A549 treated with ZK216348 at 1 μM for 4 hours (cell line): ENCODE data around the gene ILF2. TPM values are rescaled to one million over a fixed set of nuclear protein-coding genes. Genes with fewer than 3 reads are reported as not detected.

Source experiments
- total RNA-seq: library from RNA; stranded (reverse); fragments of 200-300 nt; extraction: Qiagen RNA extraction; gene quantifications from 5 replicates; pipeline ENCODE4 v1.2.3, GENCODE V29; 2022; ENCODE audit warnings: low read depth

The ILF2 gene
- total RNA-seq: 260 to 318 TPM (median 271 TPM) in 5 replicates

DNA sequence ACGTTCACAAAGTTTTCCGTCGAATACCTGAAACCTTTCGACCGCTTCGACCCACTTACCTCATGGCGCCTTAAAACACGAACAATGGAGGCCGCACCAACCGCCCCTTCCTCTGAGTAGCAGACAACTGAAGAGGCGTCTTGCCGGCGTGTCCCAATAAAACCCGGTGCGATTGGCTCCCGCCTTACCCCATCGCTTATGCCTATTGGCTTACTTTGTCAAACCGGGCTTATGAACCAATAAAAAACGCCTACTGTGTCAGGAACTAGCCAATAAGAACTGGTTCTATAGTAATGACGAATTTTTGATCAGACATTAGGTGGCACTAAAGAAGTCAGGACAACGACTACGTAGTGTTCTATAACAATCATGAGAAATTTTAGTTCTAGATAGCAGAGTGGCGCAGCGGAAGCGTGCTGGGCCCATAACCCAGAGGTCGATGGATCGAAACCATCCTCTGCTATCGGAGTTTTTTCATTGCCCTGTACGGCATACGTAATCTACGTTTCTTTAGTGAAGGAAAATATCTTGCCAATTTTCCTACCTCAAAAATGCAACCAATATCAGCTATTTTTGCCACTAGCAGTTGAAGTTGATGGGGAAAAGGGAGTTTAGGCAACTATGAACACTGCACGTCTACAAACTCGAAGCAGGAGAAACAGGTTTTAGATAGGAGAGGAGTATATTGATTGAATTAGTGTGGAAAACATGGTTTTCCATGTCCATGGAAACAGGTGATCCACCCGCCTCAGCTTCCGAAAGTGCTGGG lies at the start of gene ILF2:
TSS of gene ILF2 (minus strand) at position 135 of the 769 bp plus-strand sequence. CDS start at position 64, 71 bp downstream.

DNA sequence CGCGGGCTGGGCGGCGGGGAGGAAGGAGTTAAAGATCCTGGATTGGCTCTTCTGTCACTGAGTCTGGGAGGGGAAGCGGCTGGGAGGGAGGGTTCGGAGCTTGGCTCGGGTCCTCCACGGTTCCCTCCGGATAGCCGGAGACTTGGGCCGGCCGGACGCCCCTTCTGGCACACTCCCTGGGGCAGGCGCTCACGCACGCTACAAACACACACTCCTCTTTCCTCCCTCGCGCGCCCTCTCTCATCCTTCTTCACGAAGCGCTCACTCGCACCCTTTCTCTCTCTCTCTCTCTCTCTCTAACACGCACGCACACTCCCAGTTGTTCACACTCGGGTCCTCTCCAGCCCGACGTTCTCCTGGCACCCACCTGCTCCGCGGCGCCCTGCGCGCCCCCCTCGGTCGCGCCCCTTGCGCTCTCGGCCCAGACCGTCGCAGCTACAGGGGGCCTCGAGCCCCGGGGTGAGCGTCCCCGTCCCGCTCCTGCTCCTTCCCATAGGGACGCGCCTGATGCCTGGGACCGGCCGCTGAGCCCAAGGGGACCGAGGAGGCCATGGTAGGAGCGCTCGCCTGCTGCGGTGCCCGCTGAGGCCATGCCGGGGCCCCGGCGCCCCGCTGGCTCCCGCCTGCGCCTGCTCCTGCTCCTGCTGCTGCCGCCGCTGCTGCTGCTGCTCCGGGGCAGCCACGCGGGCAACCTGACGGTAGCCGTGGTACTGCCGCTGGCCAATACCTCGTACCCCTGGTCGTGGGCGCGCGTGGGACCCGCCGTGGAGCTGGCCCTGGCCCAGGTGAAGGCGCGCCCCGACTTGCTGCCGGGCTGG lies 7.9 kb upstream of the ILF2 start, which contains the start of gene NPR1:
TSS of gene NPR1 (plus strand) at position 170 of the 818 bp plus-strand sequence. CDS start at position 591, 421 bp downstream.

DNA sequence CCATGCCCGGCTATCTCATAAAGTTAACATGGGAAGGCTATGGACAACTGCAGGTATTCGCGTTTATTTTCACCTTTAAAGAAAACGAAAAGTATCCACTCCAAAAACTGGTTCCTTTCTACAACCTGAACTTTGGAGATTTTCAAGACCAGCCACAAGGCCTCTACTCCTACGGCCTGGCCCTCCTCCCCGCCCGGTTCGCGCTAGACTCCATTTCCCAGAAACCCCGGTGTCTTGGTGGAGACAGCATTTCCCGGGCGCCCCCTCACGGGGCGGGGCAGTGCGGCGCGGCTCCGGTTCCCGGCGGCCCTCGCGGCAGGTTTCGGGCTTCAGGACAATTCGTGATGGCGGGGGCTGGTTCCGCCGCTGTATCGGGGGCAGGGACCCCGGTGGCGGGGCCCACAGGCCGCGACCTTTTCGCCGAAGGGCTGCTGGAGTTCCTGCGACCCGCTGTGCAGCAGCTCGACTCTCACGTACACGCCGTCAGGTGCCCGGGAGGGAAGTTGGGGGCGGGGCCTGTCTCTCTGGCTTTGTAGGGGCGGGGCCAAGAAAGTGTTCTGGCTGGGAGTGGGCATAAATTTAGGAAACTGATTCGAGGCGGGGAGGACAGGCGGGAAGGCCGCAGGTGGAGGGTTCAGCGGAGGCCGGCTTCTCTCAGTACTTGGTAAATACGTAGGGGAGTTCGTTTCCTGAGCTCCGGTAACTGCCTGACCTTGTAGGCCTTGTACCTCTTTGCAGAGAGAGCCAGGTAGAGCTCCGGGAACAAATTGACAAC lies 12.2 kb downstream of the ILF2 start, which contains the start of gene SNAPIN:
TSS of gene SNAPIN (plus strand) at position 304 of the 775 bp plus-strand sequence. CDS start at position 345, 41 bp downstream.

DNA sequence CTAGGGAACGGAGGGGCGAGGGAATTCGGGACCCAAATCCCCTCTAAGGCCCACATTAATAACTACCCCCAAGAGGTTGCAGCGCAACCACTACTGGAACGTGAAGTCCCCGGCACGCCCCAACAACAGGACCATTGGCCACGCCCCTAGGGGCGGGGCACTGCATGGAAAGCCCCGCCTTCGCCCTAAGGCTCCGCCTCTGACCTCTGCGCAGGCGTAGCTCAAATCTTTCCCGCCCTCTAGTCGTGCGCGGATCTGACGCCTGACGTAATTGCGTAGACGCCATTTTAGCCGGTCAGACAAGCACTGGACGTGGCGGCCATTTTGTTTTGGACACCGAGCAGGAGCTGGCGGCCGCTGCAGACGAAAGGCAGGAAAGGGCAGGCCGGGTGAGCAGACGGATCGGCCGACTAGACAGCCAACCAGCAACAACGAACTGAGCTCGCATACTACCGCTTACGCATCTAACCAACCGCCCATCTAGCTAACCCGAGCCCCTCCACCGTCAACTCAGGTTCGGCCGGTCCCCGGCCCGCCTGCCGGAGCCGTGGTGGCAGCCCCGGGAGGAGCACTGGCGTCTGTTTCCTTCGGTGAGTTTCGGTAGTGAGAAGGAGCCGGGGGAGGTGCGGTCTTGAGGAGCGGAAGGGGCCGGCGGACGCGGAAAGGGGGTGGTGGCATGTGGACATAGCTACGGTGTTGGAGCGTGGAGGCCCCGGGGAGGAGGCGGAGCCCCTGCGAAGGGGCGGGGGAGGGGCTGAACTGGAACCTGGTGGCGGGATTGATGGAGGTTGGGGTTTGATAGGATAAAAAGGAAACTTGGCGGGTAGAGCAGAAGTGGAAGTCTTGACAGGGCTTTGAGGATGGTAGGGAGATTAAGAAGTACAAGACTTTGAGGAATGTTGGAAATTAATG lies 36.8 kb downstream of the ILF2 start, which contains the start of gene CHTOP:
TSS of gene CHTOP (plus strand) at position 313 of the 912 bp plus-strand sequence. CDS start 2,523 bp downstream, outside the sequence.

DNA sequence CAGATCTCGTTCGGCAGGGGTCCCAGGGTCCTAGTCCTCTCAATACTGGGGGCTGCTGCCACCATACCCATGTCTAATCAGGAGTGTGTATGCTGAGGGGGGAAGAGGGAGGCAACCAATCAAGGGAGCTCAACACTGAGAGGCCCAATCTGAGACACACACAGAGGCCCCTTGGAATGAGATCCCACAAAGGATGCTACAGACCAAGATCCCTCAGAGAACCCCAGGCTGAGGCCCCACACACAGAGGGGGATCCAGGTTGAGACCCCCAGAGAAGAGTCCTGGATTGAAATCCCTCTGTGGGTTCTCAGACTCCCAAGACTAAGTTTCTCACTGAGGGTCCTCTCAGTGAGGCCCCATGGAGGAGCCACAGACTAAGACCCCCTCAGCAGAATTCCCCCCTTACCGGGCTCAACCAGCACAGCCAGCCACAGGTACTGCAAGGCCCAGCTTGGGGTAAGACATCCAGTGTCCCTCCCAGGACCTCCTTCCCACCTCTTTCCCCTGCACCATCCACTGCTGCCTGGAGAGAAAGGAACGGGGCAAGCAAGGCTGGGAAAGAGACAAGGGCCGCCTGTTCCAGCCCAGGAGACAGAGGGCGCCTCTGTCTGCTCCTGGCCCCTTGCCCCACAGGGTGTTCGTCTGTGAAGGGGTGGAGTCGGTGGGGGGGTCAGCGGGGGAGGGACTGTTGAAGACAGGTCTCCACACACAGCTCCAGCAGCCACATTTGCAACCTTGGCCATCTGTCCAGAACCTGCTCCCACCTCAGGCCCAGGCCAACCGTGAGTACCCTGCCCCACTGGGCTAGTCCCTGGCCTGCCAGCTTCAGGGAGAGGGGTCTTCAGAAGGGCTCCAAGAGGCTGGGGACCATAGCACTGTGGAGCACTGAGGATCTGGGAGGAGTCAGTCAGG lies 42.8 kb downstream of the ILF2 start, which contains the start of gene S100A1:
TSS of gene S100A1 (plus strand) at position 720 of the 912 bp plus-strand sequence. CDS start 2,088 bp downstream, outside the sequence.

DNA sequence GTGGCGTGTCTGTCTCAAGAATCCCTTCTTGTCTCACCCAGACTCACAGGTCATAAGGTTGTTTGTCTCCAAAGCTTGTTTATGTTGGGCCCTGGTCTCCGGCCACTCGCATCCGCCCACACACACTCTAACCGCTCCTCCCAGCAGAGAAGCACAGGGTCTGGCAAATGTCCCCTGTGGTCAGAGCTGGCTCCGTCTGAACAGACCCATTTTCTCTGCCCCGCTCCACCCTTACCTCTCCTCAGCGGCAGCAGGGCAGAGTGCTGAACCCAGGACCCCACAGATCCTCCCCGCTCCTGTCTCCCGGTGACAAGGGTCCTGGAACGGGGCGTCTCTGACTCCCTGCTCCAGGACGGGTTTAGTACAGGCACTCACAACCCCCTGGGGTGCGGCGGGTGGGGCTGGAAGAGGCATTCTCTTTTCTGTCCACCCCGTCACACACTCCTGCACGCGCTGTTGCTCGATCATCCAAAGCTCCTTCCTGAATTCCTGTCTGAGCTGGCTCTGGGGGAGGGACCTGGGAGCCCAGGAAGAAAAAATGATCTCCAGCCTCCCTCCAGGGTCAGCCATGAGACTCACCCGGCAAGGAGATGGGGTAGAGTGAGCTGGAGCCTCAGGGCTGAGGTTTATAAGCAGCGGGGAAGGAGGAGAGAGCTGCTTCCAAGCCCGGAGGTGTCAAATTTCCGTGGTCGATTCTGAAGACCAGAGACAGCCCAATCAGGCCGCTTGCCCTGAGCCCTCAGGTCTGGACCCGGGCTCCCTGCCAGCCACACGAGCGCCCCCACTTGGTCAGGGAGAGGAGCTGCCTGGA lies 43.7 kb downstream of the ILF2 start, which contains the start of gene S100A13:
TSS of gene S100A13 (minus strand) at position 602 of the 811 bp plus-strand sequence. CDS start 1,033 bp downstream, outside the sequence.

DNA sequence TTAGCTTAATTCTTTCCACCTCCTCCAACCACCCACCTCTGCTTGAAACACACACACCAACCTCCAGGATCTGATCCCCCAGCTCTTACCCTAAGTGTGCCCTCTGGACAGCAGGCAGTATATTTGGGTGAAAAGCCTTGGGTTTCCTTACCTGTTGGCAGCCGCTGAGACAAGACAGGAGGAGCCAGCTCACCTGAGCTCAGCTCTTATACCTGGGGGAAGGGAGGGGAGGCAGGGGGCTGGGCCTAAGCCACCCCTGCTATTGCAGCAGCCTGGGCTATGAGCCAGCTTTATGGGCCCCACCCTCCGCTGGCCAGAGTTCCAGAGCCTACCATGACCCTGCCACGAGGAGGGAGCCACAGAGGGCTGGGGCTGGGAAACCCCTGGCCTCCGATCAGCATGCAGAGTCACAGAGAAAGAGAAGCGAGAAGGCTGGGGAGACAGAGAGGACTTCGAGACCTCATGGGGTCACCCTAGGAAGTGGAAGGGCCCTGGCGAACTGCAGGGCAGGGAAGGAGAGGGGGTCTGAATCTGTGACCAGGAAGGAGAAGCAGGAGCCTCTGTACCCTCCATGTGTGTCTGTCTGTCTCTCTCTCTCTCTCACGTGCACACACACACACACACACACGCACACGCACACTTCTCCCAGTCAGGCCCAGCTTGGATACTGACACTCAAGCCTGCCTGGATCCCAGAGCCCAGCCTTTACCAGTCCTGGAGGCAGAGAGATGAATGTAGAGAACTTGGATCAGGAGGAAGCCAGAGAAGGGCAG lies 54.5 kb downstream of the ILF2 start, which contains the start of gene S100A14:
TSS of gene S100A14 (minus strand) at position 182 of the 773 bp plus-strand sequence. CDS start 467 bp downstream, outside the sequence.

DNA sequence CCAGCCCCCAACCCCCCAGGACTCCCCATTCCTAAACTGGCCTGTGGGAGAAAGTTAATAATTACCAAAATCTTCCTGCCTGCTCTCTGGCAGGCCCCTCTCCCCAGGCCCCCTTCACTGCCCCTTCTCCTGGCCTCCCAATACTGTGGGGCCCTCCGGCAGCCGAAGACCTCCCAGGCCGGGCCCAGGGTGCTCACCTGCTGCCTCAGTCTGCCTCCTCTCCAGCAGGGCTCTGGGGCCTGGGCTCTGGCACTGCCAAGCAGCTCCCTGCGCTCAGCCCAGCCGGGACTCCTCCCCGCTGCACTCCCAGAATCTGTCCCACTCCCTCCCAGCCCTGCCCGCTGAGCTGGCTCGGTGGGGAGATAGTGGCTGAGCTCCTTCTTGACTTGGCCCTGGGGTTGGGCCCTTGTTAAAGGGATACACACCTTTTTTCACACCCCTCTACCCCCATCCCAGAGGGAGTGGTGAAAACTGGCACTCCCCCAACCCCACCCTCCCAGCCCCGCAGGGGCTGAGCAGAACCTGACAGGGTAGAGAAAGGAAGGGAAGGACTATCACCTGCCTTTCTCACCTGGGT lies 58.0 kb downstream of the ILF2 start, which contains the start of gene S100A16:
TSS of gene S100A16 (minus strand) at position 383 of the 577 bp plus-strand sequence. CDS start 4,986 bp downstream, outside the sequence.

Other genes starting within 250 kb of the ILF2 start
- gene S100A7, start 210.3 kb downstream of the ILF2 start, total RNA-seq: not detected in 5 replicates
- 3,257 to 3,743 TPM (median 3,382 TPM) in 5 replicates for gene S100A6, start 135.0 kb downstream of the ILF2 start, total RNA-seq
- gene S100A5, start 130.1 kb downstream of the ILF2 start, total RNA-seq: 0.41 to 1.7 TPM (median 0.88 TPM) in 5 replicates
- gene S100A4, start 125.2 kb downstream of the ILF2 start, total RNA-seq: 1,529 to 1,824 TPM (median 1,687 TPM) in 5 replicates
- 86.7 to 117 TPM (median 103 TPM) in 5 replicates for gene S100A3, start 121.7 kb downstream of the ILF2 start, total RNA-seq
- 19.1 to 29.3 TPM (median 27.2 TPM) in 5 replicates for gene S100A2, start 105.1 kb downstream of the ILF2 start, total RNA-seq
- 374 to 526 TPM (median 478 TPM) in 5 replicates for gene S100A16, start 57.9 kb downstream of the ILF2 start, total RNA-seq
- 0.55 to 1.3 TPM (median 0.80 TPM) in 5 replicates for gene S100A14, start 54.7 kb downstream of the ILF2 start, total RNA-seq
- 158 to 174 TPM (median 170 TPM) in 5 replicates for gene S100A13, start 43.5 kb downstream of the ILF2 start, total RNA-seq
- 0.55 to 0.96 TPM (median 0.83 TPM) in 3 of 5 replicates, not detected in the others for gene S100A1, start 42.6 kb downstream of the ILF2 start, total RNA-seq
- gene CHTOP, start 36.9 kb downstream of the ILF2 start, total RNA-seq: 66.8 to 83.3 TPM (median 79.6 TPM) in 5 replicates
- 50.2 to 65.2 TPM (median 55.4 TPM) in 5 replicates for gene SNAPIN, start 12.3 kb downstream of the ILF2 start, total RNA-seq
- gene NPR1, start 7.7 kb upstream of the ILF2 start, total RNA-seq: 0.46 to 1.5 TPM (median 1.2 TPM) in 5 replicates
- 14.3 to 22.7 TPM (median 21.4 TPM) in 5 replicates for gene INTS3, start 57.1 kb upstream of the ILF2 start, total RNA-seq
- gene SLC27A3, start 104.4 kb upstream of the ILF2 start, total RNA-seq: 0.95 to 2.6 TPM (median 1.3 TPM) in 5 replicates